Fibroblast of lung (primary cell): ENCODE results near the gene CANX.
"Not testable (repeated sequence)": the region's sequence is repeated elsewhere in the genome, so short reads cannot be mapped to it uniquely, and the experiment has no call there.

ENCODE experiments used
- EZH2 ChIP-seq: IDR thresholded peaks from 2 replicates; pipeline ENCODE4 v1.5.1; 2012; ENCODE audit warnings: low read length, control low read depth, mild to moderate bottlenecking; ENCODE audit errors: missing control alignments
- TF ChIP-seq, protein P1 (sequence below), 2 donors: IDR thresholded peaks in 1 of 2; conservative IDR thresholded peaks in 1 of 2; 1 replicate in 1 of 2; 2 replicates in 1 of 2; pipeline ENCODE4 v1.5.1; 2011 to 2012; ENCODE audit warnings: low read length in 2 of 2, control low read depth in 1 of 2, inconsistent platforms in 1 of 2, low read depth in 1 of 2, mild to moderate bottlenecking in 1 of 2

DNA sequence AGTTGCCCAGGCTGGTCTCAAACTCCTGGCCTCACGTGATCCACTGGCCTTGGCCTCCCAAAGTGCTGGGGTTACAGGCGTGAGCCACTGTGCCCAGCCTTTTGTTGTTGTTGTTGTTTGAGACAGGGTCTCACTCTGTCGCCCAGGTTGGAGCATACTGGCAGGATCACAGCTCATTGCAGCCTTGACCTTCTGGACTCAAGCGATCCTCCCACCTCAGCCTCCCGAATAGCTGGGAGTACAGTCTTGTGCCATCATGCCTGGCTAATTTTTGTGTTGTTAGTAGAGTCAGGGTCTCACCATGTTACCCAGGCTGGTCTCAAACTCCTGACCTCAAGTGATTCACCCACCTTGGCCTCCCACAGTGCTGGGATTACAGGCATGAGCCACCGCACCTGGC, 37.1 kb upstream of the CANX start:
- not testable (repeated sequence) for TF ChIP-seq EZH2
- TF ChIP-seq, protein P1, sequence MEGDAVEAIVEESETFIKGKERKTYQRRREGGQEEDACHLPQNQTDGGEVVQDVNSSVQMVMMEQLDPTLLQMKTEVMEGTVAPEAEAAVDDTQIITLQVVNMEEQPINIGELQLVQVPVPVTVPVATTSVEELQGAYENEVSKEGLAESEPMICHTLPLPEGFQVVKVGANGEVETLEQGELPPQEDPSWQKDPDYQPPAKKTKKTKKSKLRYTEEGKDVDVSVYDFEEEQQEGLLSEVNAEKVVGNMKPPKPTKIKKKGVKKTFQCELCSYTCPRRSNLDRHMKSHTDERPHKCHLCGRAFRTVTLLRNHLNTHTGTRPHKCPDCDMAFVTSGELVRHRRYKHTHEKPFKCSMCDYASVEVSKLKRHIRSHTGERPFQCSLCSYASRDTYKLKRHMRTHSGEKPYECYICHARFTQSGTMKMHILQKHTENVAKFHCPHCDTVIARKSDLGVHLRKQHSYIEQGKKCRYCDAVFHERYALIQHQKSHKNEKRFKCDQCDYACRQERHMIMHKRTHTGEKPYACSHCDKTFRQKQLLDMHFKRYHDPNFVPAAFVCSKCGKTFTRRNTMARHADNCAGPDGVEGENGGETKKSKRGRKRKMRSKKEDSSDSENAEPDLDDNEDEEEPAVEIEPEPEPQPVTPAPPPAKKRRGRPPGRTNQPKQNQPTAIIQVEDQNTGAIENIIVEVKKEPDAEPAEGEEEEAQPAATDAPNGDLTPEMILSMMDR (conservative IDR thresholded peaks at IDR 0.05 in 1 of 2, IDR thresholded peaks at IDR 0.05 in 1 of 2; ENCODE audit: low read depth in 1 of 2, low read length in 2 of 2) = not testable (repeated sequence)
